Muscle of arm (tissue), 14 donors: Measurements from ENCODE around the gene BEX4. TPM values are rescaled to one million over a fixed set of nuclear protein-coding genes. Genes with fewer than 3 reads are reported as not detected.
"Not testable (repeated sequence)": the region's sequence is repeated elsewhere in the genome, so short reads cannot be mapped to it uniquely, and the experiment has no call there.

Experiments
- DNase-seq: peaks from one replicate; pipeline ENCODE4 v3.0.0-alpha.2; 2013
- long read RNA-seq, 11 donors: transcript quantifications; one replicate each; lab custom pipeline, GENCODE V29; 2026
- polyA plus RNA-seq, 12 donors: library from polyadenylated mRNA; unstranded; fragments of 120-200 nt; gene quantifications; one replicate each; pipeline ENCODE4 v1.2.1, GENCODE V29; 2013; ENCODE audit not compliant: insufficient read length in 12 of 12

Gene BEX4
- 10 to 100 TPM in 11 of 12 donors, not detected in 1; 32.1 to 86.9 (median 47.3) TPM for polyA plus RNA-seq
- long read RNA-seq, donor 1, transcript BEX4-202 (3 exons, 1,328 nt): major isoform, 63 of 194 reads
- long read RNA-seq, donor 1, partial matches to known transcripts: 129 of 194 reads
- long read RNA-seq, donor 1, other reads (novel, unspliced or antisense): 0 of 194 reads
- long read RNA-seq, donor 2, transcript BEX4-202 (3 exons, 1,328 nt): major isoform, 27 of 29 reads
- long read RNA-seq, donor 2, partial matches to known transcripts: 0 of 29 reads
- long read RNA-seq, donor 2, other reads (novel, unspliced or antisense): 0 of 29 reads
- long read RNA-seq, donor 3, transcript BEX4-202 (3 exons, 1,328 nt): major isoform, 17 of 18 reads
- long read RNA-seq, donor 3, partial matches to known transcripts: 0 of 18 reads
- long read RNA-seq, donor 3, other reads (novel, unspliced or antisense): 0 of 18 reads
- long read RNA-seq, donor 4, transcript BEX4-202 (3 exons, 1,328 nt): major isoform, 12 of 14 reads
- long read RNA-seq, donor 4, partial matches to known transcripts: 0 of 14 reads
- long read RNA-seq, donor 4, other reads (novel, unspliced or antisense): 0 of 14 reads
- long read RNA-seq, donor 5, transcript BEX4-202 (3 exons, 1,328 nt): major isoform, 31 of 147 reads
- long read RNA-seq, donor 5, partial matches to known transcripts: 103 of 147 reads
- long read RNA-seq, donor 5, other reads (novel, unspliced or antisense): 12 of 147 reads
- long read RNA-seq, donor 6, transcript BEX4-202 (3 exons, 1,328 nt): major isoform, 22 of 23 reads
- long read RNA-seq, donor 6, partial matches to known transcripts: 0 of 23 reads
- long read RNA-seq, donor 6, other reads (novel, unspliced or antisense): 0 of 23 reads
- long read RNA-seq, donor 7, transcript BEX4-202 (3 exons, 1,328 nt): major isoform, 10 of 10 reads
- long read RNA-seq, donor 7, partial matches to known transcripts: 0 of 10 reads
- long read RNA-seq, donor 7, other reads (novel, unspliced or antisense): 0 of 10 reads
- long read RNA-seq, donor 8, transcript BEX4-202 (3 exons, 1,328 nt): major isoform, 25 of 25 reads
- long read RNA-seq, donor 8, partial matches to known transcripts: 0 of 25 reads
- long read RNA-seq, donor 8, other reads (novel, unspliced or antisense): 0 of 25 reads
- long read RNA-seq, donor 9, transcript BEX4-202 (3 exons, 1,328 nt): major isoform, 26 of 34 reads
- long read RNA-seq, donor 9, partial matches to known transcripts: 7 of 34 reads
- long read RNA-seq, donor 9, other reads (novel, unspliced or antisense): 0 of 34 reads
- long read RNA-seq, donor 10, transcript BEX4-202 (3 exons, 1,328 nt): major isoform, 19 of 21 reads
- long read RNA-seq, donor 10, partial matches to known transcripts: 0 of 21 reads
- long read RNA-seq, donor 10, other reads (novel, unspliced or antisense): 0 of 21 reads
- long read RNA-seq, donor 11, transcript BEX4-202 (3 exons, 1,328 nt): major isoform, 29 of 112 reads
- long read RNA-seq, donor 11, partial matches to known transcripts: 21 of 112 reads
- long read RNA-seq, donor 11, other reads (novel, unspliced or antisense): 62 of 112 reads

- DNase-seq: peak; percentile 79
These were observed at the start of gene BEX4 for GRCh38 chrX:103214870-103215424. BEX4 (plus strand) TSS chrX:103215108; CDS start chrX:103216154, 1,046 bp downstream.

GRCh38 chrX:103170216-103170615, 44.7 kb upstream of the BEX4 start:
- no peak for DNase-seq

GRCh38 chrX:103171353-103171752, 43.6 kb upstream of the BEX4 start:
- DNase-seq: no peak

GRCh38 chrX:103175256-103175655, 39.7 kb upstream of the BEX4 start:
- DNase-seq: not testable (repeated sequence)

- DNase-seq: peak; percentile 49
These were observed 38.8 kb upstream of the BEX4 start for GRCh38 chrX:103175944-103176753.

GRCh38 chrX:103177556-103177955, 37.4 kb upstream of the BEX4 start:
- no peak for DNase-seq

GRCh38 chrX:103183912-103184311, 31.0 kb upstream of the BEX4 start:
- DNase-seq: no peak

- DNase-seq: no peak
These were observed 26.9 kb upstream of the BEX4 start for GRCh38 chrX:103187953-103188475.

GRCh38 chrX:103197721-103198306, 17.1 kb upstream of the BEX4 start:
- peak; percentile 36 for DNase-seq

- DNase-seq: not testable (repeated sequence)
These were observed 16.2 kb upstream of the BEX4 start for GRCh38 chrX:103198668-103199067.

- DNase-seq: no peak
These were observed 13.9 kb upstream of the BEX4 start for GRCh38 chrX:103201041-103201440.

GRCh38 chrX:103210056-103210455, 4.9 kb upstream of the BEX4 start:
- DNase-seq: no peak

- peak; percentile 42 for DNase-seq
These were observed 3.7 kb upstream of the BEX4 start for GRCh38 chrX:103211012-103211715.

- no peak for DNase-seq
These were observed 2.0 kb upstream of the BEX4 start for GRCh38 chrX:103212749-103213457.

- peak; percentile 19 for DNase-seq
These were observed 600 bp downstream of the BEX4 start for GRCh38 chrX:103215425-103215991.

GRCh38 chrX:103220511-103221323, 5.8 kb downstream of the BEX4 start:
- no peak for DNase-seq

- not testable (repeated sequence) for DNase-seq
These were observed 11.0 kb downstream of the BEX4 start for GRCh38 chrX:103225918-103226317.
